ENCODE measurements around the gene ZFPM1. TPM values are rescaled to one million over a fixed set of nuclear protein-coding genes. Genes with fewer than 3 reads are reported as not detected.

ZFPM1 gene
- total and polyA plus RNA-seq, 4 donors: 0.19 to 12.8 (median 5.3) TPM

DNA sequence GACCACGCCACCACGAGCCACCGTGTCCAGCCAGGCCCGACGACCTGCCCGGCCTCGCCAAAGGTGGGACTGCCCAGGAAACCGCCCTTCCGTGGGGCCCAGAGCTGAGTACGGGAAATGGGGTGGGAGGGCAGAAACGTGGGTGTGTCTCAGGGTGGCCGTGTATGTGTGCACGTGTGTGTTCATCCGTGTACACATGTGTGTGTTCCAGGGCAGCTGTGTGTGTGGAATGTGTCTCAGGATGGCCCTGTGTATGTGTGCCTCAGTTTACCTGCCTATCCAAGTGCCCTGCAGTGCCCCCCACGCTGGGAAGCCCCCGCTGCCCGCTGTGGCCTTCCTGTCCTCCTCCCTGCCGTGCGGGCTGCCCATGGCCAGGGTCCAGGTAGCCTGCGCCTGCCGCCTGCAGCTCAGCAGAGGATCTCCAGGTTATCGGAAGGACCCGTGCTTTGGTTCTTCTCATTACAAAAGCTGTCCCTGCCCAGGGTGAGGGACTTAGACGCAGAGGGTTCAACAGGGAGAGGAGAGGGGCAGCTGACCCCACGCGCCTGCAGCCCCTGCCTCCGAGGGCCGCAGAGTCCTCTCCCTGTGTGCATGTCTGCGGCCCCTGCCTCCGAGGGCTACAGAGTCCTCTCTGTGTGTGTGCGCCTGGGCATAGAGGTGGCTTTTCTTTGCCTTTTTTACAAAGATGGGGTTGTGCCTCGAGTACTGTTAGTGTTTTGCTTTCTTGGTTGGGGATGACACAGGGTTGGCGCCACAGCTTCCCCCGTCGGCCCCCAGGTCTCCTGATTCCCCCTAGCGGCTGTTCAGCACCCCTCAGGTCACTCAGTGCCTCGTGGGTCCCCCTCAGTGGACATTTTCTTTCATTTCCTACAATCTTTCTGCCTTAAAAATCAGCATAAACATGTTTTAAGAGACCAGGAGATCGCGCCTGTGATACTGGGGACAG, 46.7 kb upstream of the ZFPM1 start:
- WGBS: 72% methylated on average over 39 of the region's 39 CpGs
- H3K9ac ChIP-seq (ENCODE audit: low read depth in 1 of 2, low read length in 2 of 2): no peak overlapping the region
- no peak for DNase-seq (ENCODE audit: low spot score)

More for the DNA sequence above, 46.7 kb upstream of the ZFPM1 start:
- TF ChIP-seq RXRA (IDR thresholded peaks at IDR 0.05) (no peak), FOXA1 (IDR thresholded peaks at IDR 0.05) (no peak), YY1 (IDR thresholded peaks at IDR 0.05) (no peak), FOXA2 (IDR thresholded peaks at IDR 0.05) (no peak), NR2F2 (IDR thresholded peaks at IDR 0.05) (no peak), GABPA (IDR thresholded peaks at IDR 0.05 in 1 of 2, conservative IDR thresholded peaks at IDR 0.05 in 1 of 2) (no peak), SP1 (IDR thresholded peaks at IDR 0.05) (no peak), JUND (IDR thresholded peaks at IDR 0.05) (no peak), HNF4A (conservative IDR thresholded peaks at IDR 0.05) (no peak), RAD21 (IDR thresholded peaks at IDR 0.05) (no peak), TAF1 (conservative IDR thresholded peaks at IDR 0.05) (no peak), EGR1 (IDR thresholded peaks at IDR 0.05; ENCODE audit: low read depth in 2 of 2) (no peak), HNF4G (IDR thresholded peaks at IDR 0.05) (no peak)
- TF ChIP-seq, protein P1, sequence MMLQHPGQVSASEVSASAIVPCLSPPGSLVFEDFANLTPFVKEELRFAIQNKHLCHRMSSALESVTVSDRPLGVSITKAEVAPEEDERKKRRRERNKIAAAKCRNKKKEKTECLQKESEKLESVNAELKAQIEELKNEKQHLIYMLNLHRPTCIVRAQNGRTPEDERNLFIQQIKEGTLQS (IDR thresholded peaks at IDR 0.05): no peak
- TF ChIP-seq, protein P2, sequence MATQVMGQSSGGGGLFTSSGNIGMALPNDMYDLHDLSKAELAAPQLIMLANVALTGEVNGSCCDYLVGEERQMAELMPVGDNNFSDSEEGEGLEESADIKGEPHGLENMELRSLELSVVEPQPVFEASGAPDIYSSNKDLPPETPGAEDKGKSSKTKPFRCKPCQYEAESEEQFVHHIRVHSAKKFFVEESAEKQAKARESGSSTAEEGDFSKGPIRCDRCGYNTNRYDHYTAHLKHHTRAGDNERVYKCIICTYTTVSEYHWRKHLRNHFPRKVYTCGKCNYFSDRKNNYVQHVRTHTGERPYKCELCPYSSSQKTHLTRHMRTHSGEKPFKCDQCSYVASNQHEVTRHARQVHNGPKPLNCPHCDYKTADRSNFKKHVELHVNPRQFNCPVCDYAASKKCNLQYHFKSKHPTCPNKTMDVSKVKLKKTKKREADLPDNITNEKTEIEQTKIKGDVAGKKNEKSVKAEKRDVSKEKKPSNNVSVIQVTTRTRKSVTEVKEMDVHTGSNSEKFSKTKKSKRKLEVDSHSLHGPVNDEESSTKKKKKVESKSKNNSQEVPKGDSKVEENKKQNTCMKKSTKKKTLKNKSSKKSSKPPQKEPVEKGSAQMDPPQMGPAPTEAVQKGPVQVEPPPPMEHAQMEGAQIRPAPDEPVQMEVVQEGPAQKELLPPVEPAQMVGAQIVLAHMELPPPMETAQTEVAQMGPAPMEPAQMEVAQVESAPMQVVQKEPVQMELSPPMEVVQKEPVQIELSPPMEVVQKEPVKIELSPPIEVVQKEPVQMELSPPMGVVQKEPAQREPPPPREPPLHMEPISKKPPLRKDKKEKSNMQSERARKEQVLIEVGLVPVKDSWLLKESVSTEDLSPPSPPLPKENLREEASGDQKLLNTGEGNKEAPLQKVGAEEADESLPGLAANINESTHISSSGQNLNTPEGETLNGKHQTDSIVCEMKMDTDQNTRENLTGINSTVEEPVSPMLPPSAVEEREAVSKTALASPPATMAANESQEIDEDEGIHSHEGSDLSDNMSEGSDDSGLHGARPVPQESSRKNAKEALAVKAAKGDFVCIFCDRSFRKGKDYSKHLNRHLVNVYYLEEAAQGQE (IDR thresholded peaks at IDR 0.05): no peak
- TF ChIP-seq, protein P3, sequence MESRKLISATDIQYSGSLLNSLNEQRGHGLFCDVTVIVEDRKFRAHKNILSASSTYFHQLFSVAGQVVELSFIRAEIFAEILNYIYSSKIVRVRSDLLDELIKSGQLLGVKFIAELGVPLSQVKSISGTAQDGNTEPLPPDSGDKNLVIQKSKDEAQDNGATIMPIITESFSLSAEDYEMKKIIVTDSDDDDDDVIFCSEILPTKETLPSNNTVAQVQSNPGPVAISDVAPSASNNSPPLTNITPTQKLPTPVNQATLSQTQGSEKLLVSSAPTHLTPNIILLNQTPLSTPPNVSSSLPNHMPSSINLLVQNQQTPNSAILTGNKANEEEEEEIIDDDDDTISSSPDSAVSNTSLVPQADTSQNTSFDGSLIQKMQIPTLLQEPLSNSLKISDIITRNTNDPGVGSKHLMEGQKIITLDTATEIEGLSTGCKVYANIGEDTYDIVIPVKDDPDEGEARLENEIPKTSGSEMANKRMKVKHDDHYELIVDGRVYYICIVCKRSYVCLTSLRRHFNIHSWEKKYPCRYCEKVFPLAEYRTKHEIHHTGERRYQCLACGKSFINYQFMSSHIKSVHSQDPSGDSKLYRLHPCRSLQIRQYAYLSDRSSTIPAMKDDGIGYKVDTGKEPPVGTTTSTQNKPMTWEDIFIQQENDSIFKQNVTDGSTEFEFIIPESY (IDR thresholded peaks at IDR 0.05): no peak
- TF ChIP-seq, protein P4, sequence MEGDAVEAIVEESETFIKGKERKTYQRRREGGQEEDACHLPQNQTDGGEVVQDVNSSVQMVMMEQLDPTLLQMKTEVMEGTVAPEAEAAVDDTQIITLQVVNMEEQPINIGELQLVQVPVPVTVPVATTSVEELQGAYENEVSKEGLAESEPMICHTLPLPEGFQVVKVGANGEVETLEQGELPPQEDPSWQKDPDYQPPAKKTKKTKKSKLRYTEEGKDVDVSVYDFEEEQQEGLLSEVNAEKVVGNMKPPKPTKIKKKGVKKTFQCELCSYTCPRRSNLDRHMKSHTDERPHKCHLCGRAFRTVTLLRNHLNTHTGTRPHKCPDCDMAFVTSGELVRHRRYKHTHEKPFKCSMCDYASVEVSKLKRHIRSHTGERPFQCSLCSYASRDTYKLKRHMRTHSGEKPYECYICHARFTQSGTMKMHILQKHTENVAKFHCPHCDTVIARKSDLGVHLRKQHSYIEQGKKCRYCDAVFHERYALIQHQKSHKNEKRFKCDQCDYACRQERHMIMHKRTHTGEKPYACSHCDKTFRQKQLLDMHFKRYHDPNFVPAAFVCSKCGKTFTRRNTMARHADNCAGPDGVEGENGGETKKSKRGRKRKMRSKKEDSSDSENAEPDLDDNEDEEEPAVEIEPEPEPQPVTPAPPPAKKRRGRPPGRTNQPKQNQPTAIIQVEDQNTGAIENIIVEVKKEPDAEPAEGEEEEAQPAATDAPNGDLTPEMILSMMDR (IDR thresholded peaks at IDR 0.05; ENCODE audit: low read depth, low read length, missing input control): no peak
- TF ChIP-seq, protein P5, sequence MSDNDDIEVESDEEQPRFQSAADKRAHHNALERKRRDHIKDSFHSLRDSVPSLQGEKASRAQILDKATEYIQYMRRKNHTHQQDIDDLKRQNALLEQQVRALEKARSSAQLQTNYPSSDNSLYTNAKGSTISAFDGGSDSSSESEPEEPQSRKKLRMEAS (IDR thresholded peaks at IDR 0.05): no peak
- no peaks in the 10 kb centered on the region for H3K9me3 ChIP-seq (ENCODE audit: control insufficient read depth in 4 of 4, low read length in 3 of 4)
- H3K27me3 ChIP-seq (ENCODE audit: control insufficient read depth in 4 of 4, insufficient read depth in 4 of 4, low read length in 3 of 4): no peaks in the 10 kb centered on the region
- no peak overlapping the region for H3K27ac ChIP-seq (ENCODE audit: low read depth in 1 of 2, low read length in 2 of 2)
- H3K4me1 ChIP-seq (ENCODE audit: control insufficient read depth in 4 of 4, insufficient read depth in 4 of 4, low read length in 3 of 4): no peaks in the 10 kb centered on the region
- no peak overlapping the region for H3K4me3 ChIP-seq (ENCODE audit: low read depth in 1 of 3, low read length in 3 of 3)
- no peaks in the 10 kb centered on the region for H3K36me3 ChIP-seq (ENCODE audit: control insufficient read depth in 4 of 4, insufficient read depth in 3 of 4, low read depth in 1 of 4, low read length in 3 of 4)

All from liver (tissue), 9 donors.